GM21825 (cell line): Measurements from ENCODE around the gene FBLN2.

Experiments
- ATAC-seq: cut with Tn5 transposase; IDR thresholded peaks from one replicate; pipeline ENCODE4 v1.9.1; 2021; ENCODE audit warnings: mild to moderate bottlenecking, moderate library complexity; ENCODE audit not compliant: unreplicated experiment

FBLN2 gene

DNA sequence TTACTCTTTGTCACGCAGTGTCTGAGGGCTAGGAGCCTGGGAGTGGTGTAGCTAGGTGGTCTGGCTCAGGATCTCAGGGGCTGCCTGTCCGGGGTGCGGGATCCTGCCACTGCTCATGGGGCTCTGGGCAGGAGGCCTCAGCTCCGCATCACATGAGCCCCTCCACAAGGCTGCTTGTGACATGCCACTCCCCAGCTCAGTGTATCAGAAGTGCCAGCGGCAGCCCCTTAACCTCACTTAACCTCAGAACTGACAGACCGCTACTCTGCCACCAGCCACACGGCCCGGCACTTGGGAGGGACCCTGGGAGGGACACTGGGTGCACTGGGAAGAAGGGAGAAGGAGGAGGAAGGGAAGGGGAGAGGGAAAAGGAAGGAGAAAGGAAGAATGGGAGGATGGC lies 87.9 kb downstream of the FBLN2 start:
- no peak for ATAC-seq

- ATAC-seq: no peak
Measured at GRCh38 chr3:13637311-13637891, 88.5 kb downstream of the FBLN2 start.

DNA sequence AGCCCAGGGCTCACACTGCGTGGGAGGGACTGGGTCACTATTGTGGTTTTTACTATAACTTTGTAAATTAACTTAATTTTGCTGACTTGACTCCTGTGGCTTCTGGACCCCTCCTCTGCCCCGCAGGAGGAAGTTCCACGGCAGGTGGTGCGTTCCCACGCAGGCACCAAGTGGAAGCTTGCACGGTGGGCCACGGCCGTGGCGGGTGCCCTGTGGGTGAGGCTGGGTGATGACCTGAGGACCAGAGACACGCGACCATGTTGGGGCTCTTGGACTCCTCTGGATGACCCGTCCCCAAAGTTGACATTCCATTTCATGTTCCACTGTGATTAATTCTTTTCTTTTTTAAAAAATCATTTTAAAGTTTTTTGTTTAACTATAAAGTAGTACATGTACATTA lies 89.0 kb downstream of the FBLN2 start:
- no peak for ATAC-seq

- ATAC-seq: no peak
Measured at GRCh38 chr3:13638927-13639326, 90.0 kb downstream of the FBLN2 start.

- no peak for ATAC-seq
Measured at GRCh38 chr3:13642597-13642996, 93.7 kb downstream of the FBLN2 start.

DNA sequence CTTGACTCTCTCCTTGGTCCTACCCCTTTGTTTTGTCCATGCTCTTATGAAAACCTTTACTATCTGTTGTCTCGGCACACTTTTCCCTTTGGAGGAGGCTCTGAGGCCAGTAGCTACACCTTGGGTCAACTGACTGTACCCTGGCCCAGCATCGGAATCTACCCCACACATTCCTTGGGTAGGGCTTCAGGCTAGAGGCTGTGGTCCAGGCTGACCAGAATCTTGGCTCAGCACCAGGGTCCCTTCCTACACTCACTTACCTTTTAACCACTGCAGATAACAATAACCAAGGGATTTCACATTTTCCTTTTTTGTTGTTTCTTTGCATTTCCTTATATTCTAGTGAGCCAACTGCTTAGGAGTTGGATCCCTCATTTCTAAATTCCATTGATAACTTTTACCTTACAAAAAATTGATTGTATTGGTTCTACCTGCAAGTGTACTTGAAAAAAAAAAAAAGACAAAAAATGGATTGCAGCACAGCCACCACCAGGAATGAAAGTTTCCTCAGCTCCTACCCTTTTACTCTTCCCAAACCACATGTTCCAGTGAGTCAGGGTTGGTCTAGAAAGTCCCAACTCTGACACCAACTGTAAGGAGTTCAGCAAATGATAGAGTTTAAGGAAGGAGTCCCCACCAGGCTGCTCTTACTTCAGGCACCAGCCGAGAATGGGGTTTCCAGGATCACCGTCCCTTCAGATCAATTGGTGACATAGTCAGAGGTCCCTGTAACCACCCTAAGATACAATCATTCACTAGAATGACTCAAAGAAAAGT lies 95.6 kb downstream of the FBLN2 start:
- no peak for ATAC-seq

DNA sequence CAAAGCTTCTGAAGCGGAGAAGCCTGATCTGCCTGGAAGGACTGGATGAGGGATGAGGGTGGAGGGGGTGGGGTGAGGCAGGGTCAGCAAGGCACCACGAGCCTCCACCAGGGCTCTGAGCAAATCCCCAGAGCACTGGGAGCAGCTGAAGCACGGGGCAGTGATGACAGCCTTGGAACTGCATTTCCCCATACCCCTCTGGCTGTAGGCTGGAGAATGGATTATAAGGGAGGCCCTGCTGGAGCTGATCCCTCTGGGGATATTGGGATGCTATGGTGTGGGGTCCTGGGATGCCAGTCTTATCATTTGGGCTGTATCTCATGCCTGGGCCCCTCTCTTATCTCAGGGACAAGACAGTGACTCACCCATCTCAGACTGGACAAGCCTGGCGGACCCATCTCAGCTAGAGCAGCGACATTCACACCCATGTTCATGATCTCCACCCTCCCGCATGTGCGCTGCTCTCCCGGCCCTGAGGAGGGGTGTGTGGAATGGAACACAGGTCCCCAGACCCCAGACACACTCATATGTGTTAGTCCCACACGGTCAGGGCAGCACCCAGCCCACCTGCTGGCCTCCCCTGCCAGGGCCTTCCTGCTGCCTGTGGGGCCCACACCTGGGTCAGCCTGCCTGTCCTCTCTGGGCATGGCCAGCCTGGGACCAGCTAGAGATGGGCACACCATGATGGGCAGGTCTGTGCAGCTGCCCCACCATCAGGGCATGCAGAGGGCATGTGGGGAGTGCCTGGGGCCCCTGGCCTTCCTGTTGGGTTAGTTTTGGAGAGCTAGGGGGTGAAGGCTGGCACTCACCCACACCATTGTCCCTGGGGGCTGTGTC lies 97.1 kb downstream of the FBLN2 start:
- no peak for ATAC-seq

- no peak for ATAC-seq
Measured at GRCh38 chr3:13647298-13648059, 98.6 kb downstream of the FBLN2 start.

DNA sequence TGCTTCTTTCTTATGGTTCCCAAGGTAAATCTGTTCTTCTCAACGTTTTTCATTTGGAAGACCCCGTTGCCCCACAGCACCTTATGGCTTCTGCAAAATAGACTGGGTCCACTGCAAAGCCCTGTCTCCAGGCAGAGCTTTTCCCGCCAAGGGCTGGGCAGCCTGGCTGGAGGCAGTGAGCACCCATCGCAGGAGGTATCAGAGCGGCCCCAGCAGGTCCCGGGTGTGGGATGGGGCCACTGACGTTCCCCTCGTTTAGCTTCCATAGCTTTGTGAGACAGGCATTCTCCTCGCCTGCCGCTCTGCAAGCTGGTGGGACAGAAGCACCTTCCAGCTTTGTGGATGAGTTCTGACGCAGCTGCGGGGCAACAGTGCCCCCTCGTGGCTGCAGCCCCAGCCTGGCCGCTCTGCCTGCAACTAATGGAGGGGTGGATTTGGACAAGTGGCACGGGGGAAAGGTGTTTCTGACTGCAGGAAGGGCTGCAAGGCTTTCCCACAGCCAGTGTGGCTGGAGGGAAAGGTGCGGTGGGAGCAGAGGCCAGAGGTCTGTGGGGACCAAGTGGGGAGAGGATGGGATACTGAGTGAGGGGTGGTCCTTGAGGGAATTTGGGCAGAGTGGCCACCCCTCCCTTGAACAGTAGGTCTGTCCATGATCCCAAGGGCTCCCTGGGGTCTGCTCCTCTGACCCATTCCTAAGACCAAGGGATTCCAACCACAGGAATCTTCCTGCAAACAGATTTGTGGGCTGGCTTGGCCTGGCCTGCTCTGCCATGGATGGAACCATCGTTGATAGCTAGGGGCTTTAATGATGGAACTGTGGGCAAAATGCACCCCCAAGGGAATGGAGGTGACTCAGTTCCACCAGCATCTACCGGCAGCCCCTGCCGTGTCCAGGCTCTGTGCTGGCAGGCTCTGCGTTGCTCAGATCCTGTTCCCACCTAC lies 99.4 kb downstream of the FBLN2 start:
- ATAC-seq: no peak

- no peak for ATAC-seq
Measured at GRCh38 chr3:13650210-13651056, 101.5 kb downstream of the FBLN2 start.

- no peak for ATAC-seq
Measured at GRCh38 chr3:13651057-13651400, 102.1 kb downstream of the FBLN2 start.

DNA sequence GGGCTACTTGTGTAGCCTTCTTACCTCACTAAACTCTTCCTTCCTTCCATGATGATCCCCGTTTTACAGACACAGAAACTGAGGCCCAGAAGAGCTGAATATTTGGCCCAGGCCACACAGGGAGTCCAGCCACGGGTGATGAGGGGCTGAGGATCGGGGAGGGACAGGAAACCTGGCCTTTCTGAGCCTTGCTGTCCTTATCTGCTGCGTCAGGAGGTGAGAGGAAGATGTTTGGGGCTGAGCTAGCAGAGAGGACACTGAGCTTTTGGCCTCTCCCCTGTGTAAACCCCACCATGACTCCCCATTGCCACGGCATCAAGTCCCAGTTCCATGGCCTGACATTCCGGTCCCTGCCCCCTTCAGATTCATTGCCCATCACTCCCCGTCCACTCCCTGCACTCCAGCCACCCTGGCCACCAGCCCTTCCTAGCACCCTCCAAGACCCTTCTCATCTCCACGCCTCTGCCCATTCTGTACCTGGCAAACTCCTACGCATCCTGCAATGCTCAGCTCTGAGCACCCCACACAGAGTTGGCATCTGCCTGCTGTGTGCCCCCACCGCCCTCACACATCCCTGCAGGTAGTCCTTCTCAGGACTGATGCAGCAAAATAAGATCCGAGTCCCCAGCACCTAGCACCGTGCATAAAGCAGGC lies 103.0 kb downstream of the FBLN2 start:
- no peak for ATAC-seq

DNA sequence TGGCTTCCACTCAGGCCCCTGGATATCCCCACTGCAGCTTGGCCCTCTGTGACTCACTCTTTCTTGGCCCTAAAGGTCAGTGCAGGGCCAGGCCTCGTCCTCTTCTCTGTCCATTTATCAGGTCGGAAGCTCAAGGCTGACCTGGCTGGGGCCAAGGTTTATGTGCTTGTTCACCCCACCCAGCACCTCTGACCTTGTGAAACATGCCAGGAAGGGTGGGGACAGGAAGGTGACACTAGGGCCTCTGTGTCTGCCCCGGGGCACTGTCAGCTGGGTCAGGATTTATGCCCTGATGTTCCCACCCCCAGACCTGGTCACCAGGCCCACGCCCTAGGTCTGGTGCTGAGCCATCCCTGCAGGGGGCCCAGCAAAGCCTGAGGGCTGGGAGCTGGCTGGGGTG lies 103.8 kb downstream of the FBLN2 start:
- ATAC-seq: no peak

GRCh38 chr3:13653631-13654279 lies 104.8 kb downstream of the FBLN2 start:
- ATAC-seq: no peak

DNA sequence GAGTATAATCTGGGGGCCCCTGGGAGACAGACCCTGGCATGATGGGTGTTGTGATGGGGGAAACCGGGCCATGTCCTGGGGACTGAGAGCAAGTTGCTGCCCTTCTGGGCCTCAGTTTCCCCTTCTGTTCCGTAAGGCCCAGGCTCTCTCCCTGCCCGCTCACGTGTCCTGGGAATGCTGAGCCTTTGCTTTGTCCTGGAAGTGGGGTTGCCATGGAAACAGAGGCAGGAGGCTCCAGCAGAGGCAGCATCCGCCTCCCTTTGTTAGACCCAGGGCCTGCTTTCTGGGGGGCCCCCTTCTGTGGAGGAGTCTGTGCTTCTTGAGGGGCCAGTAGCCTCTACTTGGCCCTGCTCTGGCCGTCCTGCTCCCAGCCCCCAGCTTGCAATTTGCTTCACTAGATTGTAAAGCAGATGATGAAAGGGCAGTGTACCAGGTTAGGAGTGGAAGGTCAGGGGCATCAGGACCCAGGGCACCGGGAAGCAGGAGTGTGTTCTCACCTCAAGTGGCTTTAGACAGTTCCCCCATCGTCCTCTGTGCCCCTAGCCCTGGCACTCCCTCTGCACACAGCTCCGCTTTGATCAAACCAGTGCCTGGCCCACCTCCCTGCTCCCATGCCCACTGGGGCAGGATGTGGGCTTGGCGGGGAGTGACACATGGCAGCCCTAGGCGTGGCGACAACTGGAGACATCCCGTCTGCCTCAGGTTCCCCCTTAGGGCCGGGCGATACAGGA lies 105.6 kb downstream of the FBLN2 start:
- ATAC-seq: no peak

DNA sequence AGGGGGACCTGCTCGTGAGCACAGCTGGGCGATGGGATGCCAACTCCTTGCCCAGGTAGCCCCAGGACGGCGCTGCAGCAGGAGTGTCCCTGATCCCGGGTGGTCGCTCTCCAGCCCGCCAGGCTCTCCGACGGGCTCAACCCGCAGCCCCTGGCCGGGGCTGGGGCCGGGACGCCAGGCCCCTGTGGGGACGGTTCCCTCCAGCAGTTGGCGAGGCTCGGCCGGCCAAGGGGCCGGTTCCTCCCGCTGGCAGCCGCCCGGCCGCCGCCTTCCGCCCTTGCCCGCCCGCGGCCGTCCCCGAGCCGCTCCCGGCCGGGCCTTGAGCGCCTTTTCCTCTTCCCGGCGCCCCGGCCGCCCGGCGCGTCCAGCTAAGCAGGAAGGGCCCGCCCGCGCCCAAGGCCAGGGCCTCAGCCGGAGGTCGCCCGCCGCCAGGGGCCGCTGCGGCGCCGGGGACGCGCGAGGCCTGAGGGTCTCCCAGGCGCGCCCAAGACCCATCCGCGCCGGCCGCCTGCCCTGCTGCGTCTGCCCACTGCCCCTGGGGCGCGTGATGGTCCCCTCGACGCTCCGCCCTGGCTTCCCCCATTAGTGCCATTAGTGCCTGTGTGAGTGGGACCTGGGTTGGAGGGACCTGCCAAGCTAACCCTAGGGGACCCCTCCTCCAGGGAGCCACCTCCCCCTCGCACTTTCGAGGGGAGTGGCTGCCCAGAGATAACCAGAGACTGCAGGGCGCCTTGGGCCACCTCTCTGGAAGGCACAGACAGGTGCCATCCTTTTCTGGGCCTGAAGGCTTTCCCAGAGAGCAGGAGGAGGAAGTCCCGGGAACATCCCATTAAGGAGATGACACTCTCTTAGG lies 106.4 kb downstream of the FBLN2 start:
- no peak for ATAC-seq
